Measurements from ENCODE around the gene NADK.
"Not testable (repeated sequence)": the region's sequence is repeated elsewhere in the genome, so short reads cannot be mapped to it uniquely, and the experiment has no call there.

NADK gene

GRCh38 chr1:1724035-1724864 lies 54.0 kb downstream of the NADK start, which contains the start of gene CDK11A:
TSS of gene CDK11A (minus strand) at chr1:1724357. CDS start at chr1:1722818, 1,539 bp downstream.
- peak within 1 kb of the TSS; percentile 94 for H3K27ac ChIP-seq
- peak; percentile 96 for DNase-seq (ENCODE audit: low read depth, low spot score)

GRCh38 chr1:1721201-1721600 lies 57.1 kb downstream of the NADK start:
- DNase-seq (ENCODE audit: low read depth, low spot score): no peak

GRCh38 chr1:1715109-1715883 lies 63.0 kb downstream of the NADK start:
- H3K27ac ChIP-seq; DNase-seq (ENCODE audit: low read depth, low spot score): not testable (repeated sequence)

More at GRCh38 chr1:1721201-1721600, 57.1 kb downstream of the NADK start:
- no peak overlapping the region for H3K27ac ChIP-seq

DNA sequence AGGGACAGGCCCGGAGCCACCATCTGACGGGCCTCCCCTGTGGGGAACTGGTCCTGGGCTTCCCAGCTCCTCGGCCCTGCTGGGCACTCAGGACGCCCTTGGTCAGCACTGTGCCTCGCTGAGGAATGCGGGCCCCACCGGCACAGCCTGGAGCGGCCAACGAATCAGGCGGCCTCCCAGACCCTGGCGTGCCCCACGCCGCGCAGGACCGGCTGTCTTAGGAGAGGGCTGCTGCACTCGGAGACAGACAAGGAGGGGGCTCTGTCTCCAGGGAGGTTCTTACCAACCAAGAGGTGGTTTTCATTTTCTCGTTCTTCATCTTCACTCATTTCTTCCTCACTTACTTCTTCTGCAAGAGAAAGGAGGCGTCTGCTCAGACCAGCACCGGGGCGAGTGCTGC lies 70.4 kb downstream of the NADK start:
- not testable (repeated sequence) for H3K27ac ChIP-seq; DNase-seq (ENCODE audit: low read depth, low spot score)

- not testable (repeated sequence) for H3K27ac ChIP-seq; DNase-seq (ENCODE audit: low read depth, low spot score)
Measured at GRCh38 chr1:1707241-1707640, 71.0 kb downstream of the NADK start.

DNA sequence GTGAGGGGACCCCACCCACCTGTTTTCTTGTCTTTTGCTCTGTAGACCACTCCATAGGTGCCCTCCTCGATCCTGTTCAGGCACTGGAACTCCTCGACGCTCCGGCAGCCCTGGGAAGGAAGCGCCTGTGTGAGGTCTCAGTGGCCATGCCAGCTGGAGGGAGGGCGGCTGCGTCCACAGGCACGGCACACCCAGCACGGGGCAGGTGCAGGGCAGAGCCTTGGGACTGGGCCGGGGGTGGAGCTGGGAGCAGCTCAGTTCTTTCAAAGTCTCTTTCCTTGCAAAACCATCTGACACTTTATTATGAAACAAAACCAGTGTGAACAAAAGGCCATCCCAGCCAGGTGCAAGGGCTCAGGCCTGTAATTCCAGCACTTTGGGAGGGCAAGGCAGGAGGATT lies 72.6 kb downstream of the NADK start:
- not testable (repeated sequence) for DNase-seq (ENCODE audit: low read depth, low spot score); H3K27ac ChIP-seq

GRCh38 chr1:1704284-1704957 lies 73.8 kb downstream of the NADK start:
- DNase-seq (ENCODE audit: low read depth, low spot score); H3K27ac ChIP-seq: not testable (repeated sequence)

DNA sequence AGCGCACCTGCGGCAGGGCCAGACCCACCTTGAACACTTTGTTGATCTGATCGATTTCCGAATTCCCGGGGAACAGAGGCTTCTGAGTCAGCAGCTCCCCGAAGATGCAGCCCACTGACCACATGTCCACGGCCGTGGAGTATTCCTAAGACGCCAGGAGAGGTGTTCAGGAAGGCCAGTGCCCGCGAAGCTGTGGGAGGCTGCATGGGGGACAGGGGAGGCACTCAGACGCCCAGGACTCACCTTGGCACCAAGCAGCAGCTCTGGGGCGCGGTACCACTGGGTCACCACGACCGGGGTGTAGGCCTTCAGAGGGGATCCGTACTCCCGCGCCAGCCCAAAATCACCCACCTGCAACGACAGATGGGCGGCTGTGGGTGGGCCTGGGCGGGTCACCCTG lies 74.5 kb downstream of the NADK start:
- no peak for DNase-seq (ENCODE audit: low read depth, low spot score)
- H3K27ac ChIP-seq: no peak overlapping the region

- DNase-seq (ENCODE audit: low read depth, low spot score); H3K27ac ChIP-seq: not testable (repeated sequence)
Measured at GRCh38 chr1:1702506-1702905, 75.8 kb downstream of the NADK start.
